SU-DHL-6 (cell line): ENCODE data around the gene THSD4.

Source experiments
- H2AFZ ChIP-seq: fragments of 200-600 bp; sonication (generic); 2 replicates; pipeline ENCODE4 v1.6.1; 2014; ENCODE audit warnings: low read depth, mild to moderate bottlenecking, moderate library complexity, mixed read lengths, antibody characterized with exemption, low read length; ENCODE audit not compliant: severe bottlenecking
- H3F3A ChIP-seq: fragments of 200-600 bp; shearing (Covaris generic); 2 replicates; pipeline ENCODE4 v1.6.0; 2016; ENCODE audit warnings: antibody characterized with exemption, mild to moderate bottlenecking; ENCODE audit not compliant: insufficient read depth
- H3K27ac ChIP-seq: fragments of 200-600 bp; sonication (generic); 2 replicates; pipeline ENCODE4 v1.5.1; 2016; ENCODE audit warnings: low read depth, mild to moderate bottlenecking, low read length, moderate library complexity, mixed read lengths
- H3K27me3 ChIP-seq: fragments of 200-600 bp; sonication (generic), shearing (Covaris generic); 2 replicates; pipeline ENCODE4 v1.6.0; 2014; ENCODE audit warnings: mild to moderate bottlenecking, low read length
- H3K36me3 ChIP-seq: fragments of 200-600 bp; sonication (generic); 2 replicates; pipeline ENCODE4 v1.6.1; 2014; ENCODE audit warnings: mild to moderate bottlenecking, low read length, mixed read lengths
- H3K4me2 ChIP-seq: fragments of 300-600, 200-600 bp; shearing (Covaris generic), sonication (generic); 2 replicates; pipeline ENCODE4 v1.6.0; 2014; ENCODE audit warnings: low read length, low read depth, mild to moderate bottlenecking; ENCODE audit not compliant: poor library complexity, severe bottlenecking
- H3K4me3 ChIP-seq: fragments of 200-600 bp; sonication (generic); 2 replicates; pipeline ENCODE4 v1.5.1; 2014; ENCODE audit warnings: antibody characterized with exemption, low read length, mild to moderate bottlenecking, mixed read lengths; ENCODE audit not compliant: insufficient read depth, poor library complexity, severe bottlenecking
- H3K79me2 ChIP-seq: fragments of 200-600 bp; sonication (generic); 2 replicates; pipeline ENCODE4 v1.6.1; 2014; ENCODE audit warnings: mild to moderate bottlenecking, low read length, moderate library complexity; ENCODE audit not compliant: insufficient read depth
- H3K9ac ChIP-seq: fragments of 200-600 bp; sonication (generic); 2 replicates; pipeline ENCODE4 v1.7.0; 2014; ENCODE audit warnings: mild to moderate bottlenecking, low read length
- H3K9me2 ChIP-seq: fragments of 200-600 bp; sonication (generic); replicated peaks from 2 replicates; pipeline ENCODE4 v1.6.1; 2014; ENCODE audit warnings: low read length; ENCODE audit not compliant: insufficient read depth
- H3K9me3 ChIP-seq: fragments of 200-600 bp; sonication (generic); 2 replicates; pipeline ENCODE4 v1.6.1; 2014; ENCODE audit warnings: low read length, mixed read lengths; ENCODE audit not compliant: insufficient read depth
- H4K20me1 ChIP-seq: fragments of 200-600 bp; sonication (generic); 2 replicates; pipeline ENCODE4 v1.6.1; 2014; ENCODE audit warnings: low read depth, mild to moderate bottlenecking, antibody characterized with exemption, low read length, moderate library complexity, mixed read lengths
- EZH2phosphoT487 ChIP-seq: fragments of 200-600 bp; sonication (generic), shearing (Covaris generic); conservative IDR thresholded peaks from 2 replicates; pipeline ENCODE4 v1.6.1; 2018; ENCODE audit warnings: mild to moderate bottlenecking, antibody characterized with exemption, low read length, moderate library complexity, mixed read lengths
- TF ChIP-seq, protein P1 (sequence below): fragments of 200-600 bp; sonication (generic); IDR thresholded peaks from one replicate; pipeline ENCODE4 v1.5.1; 2017; ENCODE audit warnings: antibody characterized with exemption, mild to moderate bottlenecking, low read length, moderate library complexity; ENCODE audit not compliant: insufficient read depth, poor library complexity, severe bottlenecking

Gene THSD4

GRCh38 chr15:71443538-71443937 is 328.3 kb downstream of the THSD4 start:
- no peaks in the 10 kb centered on the region for H3K79me2 ChIP-seq
- H3K27me3 ChIP-seq: no peaks in the 10 kb centered on the region
- no peaks in the 10 kb centered on the region for H3K36me3 ChIP-seq
- no peaks in the 10 kb centered on the region for H3K9me2 ChIP-seq
- no peak overlapping the region for H3K27ac ChIP-seq
- no peaks in the 10 kb centered on the region for H3K9me3 ChIP-seq
- H3K4me2 ChIP-seq: no peak overlapping the region
- no peak overlapping the region for H2AFZ ChIP-seq
- H4K20me1 ChIP-seq: no peaks in the 10 kb centered on the region
- H3K9ac ChIP-seq: no peak overlapping the region
- no peak overlapping the region for H3K4me3 ChIP-seq
- H3F3A ChIP-seq: no peaks in the 10 kb centered on the region
- no peak for TF ChIP-seq EZH2phosphoT487
- TF ChIP-seq, protein P1, sequence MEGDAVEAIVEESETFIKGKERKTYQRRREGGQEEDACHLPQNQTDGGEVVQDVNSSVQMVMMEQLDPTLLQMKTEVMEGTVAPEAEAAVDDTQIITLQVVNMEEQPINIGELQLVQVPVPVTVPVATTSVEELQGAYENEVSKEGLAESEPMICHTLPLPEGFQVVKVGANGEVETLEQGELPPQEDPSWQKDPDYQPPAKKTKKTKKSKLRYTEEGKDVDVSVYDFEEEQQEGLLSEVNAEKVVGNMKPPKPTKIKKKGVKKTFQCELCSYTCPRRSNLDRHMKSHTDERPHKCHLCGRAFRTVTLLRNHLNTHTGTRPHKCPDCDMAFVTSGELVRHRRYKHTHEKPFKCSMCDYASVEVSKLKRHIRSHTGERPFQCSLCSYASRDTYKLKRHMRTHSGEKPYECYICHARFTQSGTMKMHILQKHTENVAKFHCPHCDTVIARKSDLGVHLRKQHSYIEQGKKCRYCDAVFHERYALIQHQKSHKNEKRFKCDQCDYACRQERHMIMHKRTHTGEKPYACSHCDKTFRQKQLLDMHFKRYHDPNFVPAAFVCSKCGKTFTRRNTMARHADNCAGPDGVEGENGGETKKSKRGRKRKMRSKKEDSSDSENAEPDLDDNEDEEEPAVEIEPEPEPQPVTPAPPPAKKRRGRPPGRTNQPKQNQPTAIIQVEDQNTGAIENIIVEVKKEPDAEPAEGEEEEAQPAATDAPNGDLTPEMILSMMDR: peak; percentile 56

GRCh38 chr15:71444032-71444810 is 328.9 kb downstream of the THSD4 start:
- Histone ChIP-seq H3K9ac (no peak overlapping the region), H4K20me1 (no peaks in the 10 kb centered on the region), H3K4me3 (no peak overlapping the region), H2AFZ (no peak overlapping the region), H3F3A (no peaks in the 10 kb centered on the region), H3K79me2 (no peaks in the 10 kb centered on the region), H3K27me3 (no peaks in the 10 kb centered on the region), H3K9me2 (no peaks in the 10 kb centered on the region), H3K27ac (no peak overlapping the region), H3K36me3 (no peaks in the 10 kb centered on the region), H3K9me3 (no peaks in the 10 kb centered on the region), H3K4me2 (no peak overlapping the region)
- TF ChIP-seq, protein P1: no peak
- no peak for TF ChIP-seq EZH2phosphoT487

DNA sequence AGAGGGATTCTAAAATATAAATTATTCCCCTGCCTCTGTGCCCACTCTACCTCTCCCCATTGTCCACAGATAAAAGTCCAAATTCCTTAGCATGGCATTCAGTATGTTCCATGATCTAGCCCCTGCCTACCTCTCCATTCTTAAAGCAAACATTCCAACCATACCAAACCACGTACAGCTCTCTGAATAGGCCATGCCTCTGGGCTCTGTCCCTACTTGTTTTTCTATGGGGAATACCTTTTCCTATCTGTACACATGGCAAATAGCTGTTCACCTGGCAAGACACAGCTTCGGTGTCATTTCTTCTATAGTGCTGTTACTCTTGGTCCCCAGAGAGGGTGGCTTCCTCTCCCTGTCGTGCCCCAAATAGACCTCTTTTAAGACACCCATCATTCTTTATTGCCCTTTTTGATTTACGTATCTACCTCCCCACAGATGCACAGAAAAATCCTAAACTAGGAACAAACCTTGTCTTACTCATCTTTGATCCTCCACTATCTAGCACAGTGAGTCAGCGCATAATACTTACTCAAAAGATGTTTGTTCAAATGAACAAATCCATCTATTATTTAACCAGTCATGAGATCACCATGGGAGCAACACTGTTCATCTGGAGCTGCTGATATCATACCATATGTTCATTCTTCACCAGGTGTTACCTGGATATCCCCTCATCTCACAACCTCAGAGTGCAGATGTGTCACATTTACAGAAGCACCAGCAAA is 329.8 kb downstream of the THSD4 start:
- Histone ChIP-seq H3K27ac (no peak overlapping the region), H3K9ac (no peak overlapping the region), H3K9me3 (no peaks in the 10 kb centered on the region), H3K9me2 (no peaks in the 10 kb centered on the region), H3K4me2 (no peak overlapping the region), H4K20me1 (no peaks in the 10 kb centered on the region), H2AFZ (no peak overlapping the region), H3F3A (no peaks in the 10 kb centered on the region), H3K79me2 (no peaks in the 10 kb centered on the region), H3K27me3 (no peaks in the 10 kb centered on the region), H3K36me3 (no peaks in the 10 kb centered on the region), H3K4me3 (no peak overlapping the region)
- no peak for TF ChIP-seq EZH2phosphoT487
- TF ChIP-seq, protein P1: no peak
